MM.1S (cell line): ENCODE data around the gene ATG2B.

Experiments used
- DNase-seq: peaks from one replicate; pipeline ENCODE4 v3.0.0-alpha.2; 2015
- H2AFZ ChIP-seq: fragments of 300-600 bp; sonication (generic); 2 replicates; pipeline ENCODE4 v1.6.0; 2016; ENCODE audit warnings: antibody characterized with exemption, low read length
- H3F3A ChIP-seq: fragments of 300-600 bp; sonication (generic); 2 replicates; pipeline ENCODE4 v1.6.1; 2016; ENCODE audit warnings: mild to moderate bottlenecking, antibody characterized with exemption, low read length, moderate library complexity, mixed read lengths; ENCODE audit not compliant: insufficient read depth
- H3K27ac ChIP-seq: fragments of 300-600 bp; sonication (generic); 2 replicates; pipeline ENCODE4 v1.5.1; 2016; ENCODE audit warnings: mild to moderate bottlenecking, low read length
- H3K27me3 ChIP-seq: fragments of 300-600 bp; sonication (generic); replicated peaks from 2 replicates; pipeline ENCODE4 v1.6.0; 2016; ENCODE audit warnings: low read length; ENCODE audit not compliant: insufficient read depth
- H3K36me3 ChIP-seq: fragments of 300-600 bp; sonication (generic); replicated peaks from 2 replicates; pipeline ENCODE4 v1.6.1; 2016; ENCODE audit warnings: mild to moderate bottlenecking, low read length, mixed read lengths; ENCODE audit not compliant: insufficient read depth
- H3K4me1 ChIP-seq: fragments of 300-600 bp; sonication (generic); 2 replicates; pipeline ENCODE4 v1.6.1; 2016; ENCODE audit warnings: low read length, mixed read lengths
- H3K4me2 ChIP-seq: fragments of 300-600 bp; sonication (generic); 2 replicates; pipeline ENCODE4 v1.6.0; 2016; ENCODE audit warnings: low read depth, low read length
- H3K4me3 ChIP-seq: fragments of 300-600 bp; sonication (generic); 2 replicates; pipeline ENCODE4 v1.5.1; 2016; ENCODE audit warnings: low read length, mixed read lengths
- H3K79me2 ChIP-seq: fragments of 300-600 bp; sonication (generic); 2 replicates; pipeline ENCODE4 v1.6.1; 2016; ENCODE audit warnings: mixed run types, low read length, mixed read lengths
- H3K9ac ChIP-seq: fragments of 300-600 bp; sonication (generic); 2 replicates; pipeline ENCODE4 v1.6.1; 2016; ENCODE audit warnings: low read length, mixed read lengths
- H3K9me2 ChIP-seq: fragments of 300-600 bp; sonication (generic); replicated peaks from 2 replicates; pipeline ENCODE4 v1.6.1; 2016; ENCODE audit warnings: mild to moderate bottlenecking, low read length, mixed read lengths; ENCODE audit not compliant: insufficient read depth
- H3K9me3 ChIP-seq: fragments of 300-600 bp; sonication (generic); replicated peaks from 2 replicates; pipeline ENCODE4 v1.6.1; 2016; ENCODE audit warnings: mild to moderate bottlenecking, low read length, mixed read lengths; ENCODE audit not compliant: insufficient read depth
- H4K20me1 ChIP-seq: fragments of 300-600 bp; sonication (generic); 2 replicates; pipeline ENCODE4 v1.6.1; 2016; ENCODE audit warnings: mild to moderate bottlenecking, low read length, moderate library complexity, mixed read lengths; ENCODE audit not compliant: insufficient read depth
- CTCF ChIP-seq: fragments of 300-600 bp; sonication (generic); IDR thresholded peaks from 2 replicates; pipeline ENCODE4 v1.5.1; 2016; ENCODE audit warnings: antibody characterized with exemption, low read length, mixed read lengths
- EZH2 ChIP-seq: fragments of 300-600 bp; sonication (generic); optimal IDR thresholded peaks from 2 replicates; pipeline ENCODE3; 2017; ENCODE audit warnings: low read depth, mild to moderate bottlenecking, antibody characterized with exemption, low read length, mixed read lengths
- EZH2phosphoT487 ChIP-seq: fragments of 300-600 bp; sonication (generic); IDR thresholded peaks from 2 replicates; pipeline ENCODE4 v1.6.1; 2018; ENCODE audit warnings: antibody characterized with exemption, low read length

ATG2B gene

GRCh38 chr14:96264200-96264553 is 99.0 kb downstream of the ATG2B start:
- Histone ChIP-seq H3K27me3 (no peaks in the 10 kb centered on the region), H3K4me1 (no peaks in the 10 kb centered on the region), H3K4me2 (no peak overlapping the region), H3K27ac (no peak overlapping the region), H3K9me2 (no peaks in the 10 kb centered on the region), H3K4me3 (no peak overlapping the region), H3K36me3 (no peaks in the 10 kb centered on the region), H2AFZ (no peak overlapping the region), H4K20me1 (no peaks in the 10 kb centered on the region), H3F3A (no peaks in the 10 kb centered on the region), H3K79me2 (no peaks in the 10 kb centered on the region), H3K9ac (no peak overlapping the region), H3K9me3 (no peaks in the 10 kb centered on the region)
- TF ChIP-seq EZH2phosphoT487, result no peak
- TF ChIP-seq CTCF, result no peak
- TF ChIP-seq EZH2, result no peak
- DNase-seq, result no peak

- no peak overlapping the region for H3K9ac ChIP-seq
- no peaks in the 10 kb centered on the region for H3K27me3 ChIP-seq
- no peaks in the 10 kb centered on the region for H3K36me3 ChIP-seq
- peak overlapping the region; percentile 21; the same call in 1 of the 2 replicates for H3K4me2 ChIP-seq
- no peaks in the 10 kb centered on the region for H3K79me2 ChIP-seq
- no peaks in the 10 kb centered on the region for H3K4me1 ChIP-seq
- TF ChIP-seq EZH2phosphoT487, result no peak
- no peak for TF ChIP-seq CTCF
- no peak for TF ChIP-seq EZH2
- 0 out of 2 replicates have a peak overlapping the region, but pooled peaks have one; percentile 4 for H2AFZ ChIP-seq
- no peaks in the 10 kb centered on the region for H3K9me2 ChIP-seq
- H4K20me1 ChIP-seq, result no peaks in the 10 kb centered on the region
- H3K9me3 ChIP-seq, result no peaks in the 10 kb centered on the region
- no peak overlapping the region for H3K27ac ChIP-seq
- DNase-seq, result no peak
- no peak overlapping the region for H3K4me3 ChIP-seq
- no peaks in the 10 kb centered on the region for H3F3A ChIP-seq
Observed at GRCh38 chr14:96263347-96264199, 99.6 kb downstream of the ATG2B start.

GRCh38 chr14:96261772-96262655 is 101.1 kb downstream of the ATG2B start:
- H3F3A ChIP-seq, result no peaks in the 10 kb centered on the region
- H3K4me2 ChIP-seq, result no peak overlapping the region
- no peak for TF ChIP-seq EZH2phosphoT487
- TF ChIP-seq EZH2, result no peak
- DNase-seq, result no peak
- H3K36me3 ChIP-seq, result no peaks in the 10 kb centered on the region
- H3K4me1 ChIP-seq, result no peaks in the 10 kb centered on the region
- no peak overlapping the region for H3K4me3 ChIP-seq
- H3K9ac ChIP-seq, result no peak overlapping the region
- H2AFZ ChIP-seq, result no peak overlapping the region
- no peaks in the 10 kb centered on the region for H4K20me1 ChIP-seq
- H3K79me2 ChIP-seq, result no peaks in the 10 kb centered on the region
- H3K9me2 ChIP-seq, result no peaks in the 10 kb centered on the region
- no peaks in the 10 kb centered on the region for H3K27me3 ChIP-seq
- H3K9me3 ChIP-seq, result no peaks in the 10 kb centered on the region
- no peak overlapping the region for H3K27ac ChIP-seq
